KG1 (cell line): Measurements from ENCODE around the gene ZNF160.
"Not testable (repeated sequence)": the region's sequence is repeated elsewhere in the genome, so short reads cannot be mapped to it uniquely, and the experiment has no call there.

Experiments used
- DNase-seq: peaks from one replicate; lab custom pipeline; 2025; lab: John Stamatoyannopoulos, UW

Gene ZNF160

DNA sequence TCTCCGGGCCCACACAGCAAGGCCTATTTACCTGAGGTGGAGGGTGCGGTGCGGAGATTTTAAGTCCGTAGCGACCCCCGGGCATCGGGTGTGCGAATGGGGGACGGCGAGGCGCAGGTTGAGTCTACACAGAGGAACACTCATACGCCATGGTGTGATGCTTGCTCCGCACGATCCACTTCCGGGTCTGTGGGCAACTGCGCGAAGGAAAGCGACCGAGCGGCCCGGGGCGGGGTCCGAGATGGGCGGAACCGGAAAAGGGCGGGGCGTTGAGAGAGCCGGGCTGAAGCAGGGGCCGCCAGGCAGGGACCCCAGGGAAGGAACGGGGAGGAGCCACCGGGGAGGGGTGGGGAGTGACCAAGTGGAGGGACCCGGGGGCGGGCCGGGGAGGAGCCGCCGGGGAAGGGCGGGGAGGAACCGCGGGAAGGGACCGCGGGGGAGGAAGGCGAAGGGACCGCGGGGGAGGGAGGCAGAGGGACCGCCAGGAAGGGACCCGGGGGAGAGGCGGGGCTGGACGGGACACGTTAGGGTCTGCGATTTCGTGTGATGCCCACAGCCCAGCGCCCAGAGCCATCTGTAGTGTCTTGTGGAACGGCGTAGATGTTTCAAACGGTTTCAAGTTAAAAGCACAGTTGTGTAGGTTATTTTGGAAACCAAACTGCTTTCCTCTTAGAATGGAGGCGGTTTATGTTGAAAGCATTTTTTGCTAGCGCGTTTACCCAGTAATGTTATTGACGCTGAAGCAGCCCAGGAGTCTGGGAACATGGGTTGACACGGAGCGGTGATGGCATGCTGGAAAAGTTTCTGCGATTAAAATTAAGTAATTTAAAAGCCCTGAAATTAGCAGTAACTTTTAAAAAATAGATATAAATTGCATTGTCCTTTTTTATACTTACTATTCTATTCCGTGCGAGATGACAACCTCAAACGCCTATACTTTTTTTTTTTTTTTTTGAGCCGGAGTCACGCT, at the start of gene ZNF160:
Gene ZNF160 (minus strand): TSS at position 189 of the 970 bp plus-strand sequence. CDS start 17,146 bp downstream, outside the sequence.
- peak; percentile 97 for DNase-seq

DNA sequence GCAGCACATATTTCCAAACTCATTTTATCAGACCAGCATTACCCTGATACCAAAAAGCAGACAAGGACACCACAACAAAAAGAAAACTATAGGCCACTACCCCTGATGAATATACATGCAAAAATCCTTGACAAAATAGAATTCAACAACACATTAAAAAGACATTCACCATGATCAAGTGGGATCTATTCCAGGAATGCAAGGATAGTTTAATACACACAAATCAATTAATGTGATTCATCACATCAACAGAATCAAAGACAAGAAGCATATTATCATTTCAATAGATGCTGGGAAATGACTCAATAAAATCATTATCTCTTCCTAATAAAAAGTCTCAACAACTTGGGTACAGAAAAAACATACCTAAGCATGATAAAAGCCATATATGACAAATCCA, 44.4 kb upstream of the ZNF160 start:
- no peak for DNase-seq

DNA sequence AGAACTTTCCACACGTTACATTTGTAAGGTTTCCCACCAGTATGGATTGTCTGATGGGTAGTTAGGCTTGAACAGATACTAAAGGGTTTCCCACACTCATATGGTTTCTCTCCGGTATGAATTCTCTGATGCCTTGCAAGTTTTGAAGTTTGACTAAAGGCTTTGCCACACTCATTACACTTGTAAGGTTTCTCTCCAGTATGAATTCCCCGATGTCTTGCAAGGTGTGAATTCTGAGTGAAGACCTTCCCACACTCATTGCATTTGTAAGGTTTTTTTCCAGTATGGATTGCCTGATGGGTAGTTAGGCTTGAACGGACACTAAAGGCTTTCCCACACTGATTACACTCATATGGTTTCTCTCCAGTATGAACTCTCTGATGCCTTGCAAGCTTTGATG, 37.1 kb upstream of the ZNF160 start:
- no peak for DNase-seq

DNA sequence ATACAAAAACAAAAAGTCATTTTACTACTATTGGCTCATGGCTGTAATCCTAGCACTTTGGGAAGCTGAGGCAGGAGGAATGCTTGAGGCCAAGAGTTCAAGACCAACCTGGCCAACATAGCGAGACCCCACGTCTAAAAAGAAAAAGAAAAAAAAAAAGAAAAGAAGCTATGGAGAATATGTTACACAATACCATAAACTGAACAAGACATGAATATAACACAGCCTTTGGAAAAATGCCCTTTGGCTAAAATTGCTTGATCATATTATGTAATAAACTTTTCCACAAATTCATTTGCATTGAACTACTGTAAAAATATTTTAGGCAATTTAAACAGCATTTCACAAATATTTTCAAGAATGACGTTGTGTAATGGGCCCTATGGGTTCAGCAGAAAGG, 33.2 kb upstream of the ZNF160 start:
- no peak for DNase-seq

DNA sequence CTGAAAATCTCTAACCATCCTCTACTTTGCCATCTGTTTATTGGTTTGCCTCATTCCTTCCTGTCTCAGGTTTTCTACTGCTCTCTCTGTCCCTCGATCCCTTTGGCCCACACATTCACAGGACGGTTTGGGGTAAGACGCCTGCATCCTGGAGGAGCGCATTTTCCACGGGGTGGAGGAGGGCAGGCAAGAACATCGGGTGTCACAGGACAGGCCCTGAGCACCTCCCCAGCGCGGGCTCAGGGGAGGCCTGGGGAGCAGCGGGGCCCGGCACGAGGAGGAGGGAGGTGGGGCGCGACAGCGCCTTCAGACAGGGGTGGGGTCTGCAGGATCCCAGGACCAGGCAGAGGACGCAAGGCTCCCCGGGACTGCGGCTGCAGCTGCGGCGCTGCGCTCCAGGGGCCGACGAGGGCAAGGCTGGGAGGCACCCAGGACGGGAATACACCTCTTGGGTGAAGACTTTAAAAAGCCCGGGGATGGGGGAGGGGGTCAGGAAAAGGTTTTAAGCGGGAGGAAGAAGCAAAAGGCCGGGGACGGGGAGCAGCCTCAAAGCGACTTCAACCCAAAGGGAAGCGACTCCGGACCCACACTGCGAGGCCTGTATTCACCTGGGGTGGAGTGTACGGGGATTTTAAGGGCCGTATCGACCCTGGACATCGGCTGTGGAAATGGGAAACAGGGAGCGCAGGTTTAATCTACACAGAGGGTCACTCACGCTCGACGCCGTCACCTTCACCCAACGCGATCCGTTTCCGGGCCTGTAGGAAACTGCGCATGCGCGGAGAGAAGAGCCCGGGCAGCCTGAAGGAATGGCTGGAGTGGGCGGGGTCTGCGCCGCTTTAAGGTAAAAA, 29.1 kb upstream of the ZNF160 start, which contains the start of gene ZNF415:
Gene ZNF415 (minus strand): TSS at position 770 of the 851 bp plus-strand sequence. CDS start 10,234 bp downstream, outside the sequence.
- peak; percentile 11 for DNase-seq

DNA sequence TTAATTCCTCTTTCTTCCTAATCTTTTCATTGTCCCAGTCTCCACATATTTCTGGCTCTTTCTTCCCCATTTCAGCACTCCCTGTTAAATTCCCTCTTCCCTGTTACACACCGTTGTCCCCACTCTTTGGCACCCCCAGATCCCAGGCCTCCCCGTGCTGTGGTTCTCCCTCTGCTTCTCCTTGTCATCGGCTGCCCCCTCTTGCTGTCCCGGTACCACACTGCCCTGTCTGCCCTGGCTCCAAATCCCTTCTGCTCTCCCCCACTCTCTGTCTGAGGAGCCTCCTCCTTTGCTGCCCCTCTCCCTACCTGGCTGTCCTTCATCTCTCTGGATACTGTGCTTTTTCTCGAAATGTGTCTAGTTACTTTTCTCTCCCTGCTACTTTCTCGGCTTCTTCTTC, 28.5 kb upstream of the ZNF160 start:
- DNase-seq, result no peak

DNA sequence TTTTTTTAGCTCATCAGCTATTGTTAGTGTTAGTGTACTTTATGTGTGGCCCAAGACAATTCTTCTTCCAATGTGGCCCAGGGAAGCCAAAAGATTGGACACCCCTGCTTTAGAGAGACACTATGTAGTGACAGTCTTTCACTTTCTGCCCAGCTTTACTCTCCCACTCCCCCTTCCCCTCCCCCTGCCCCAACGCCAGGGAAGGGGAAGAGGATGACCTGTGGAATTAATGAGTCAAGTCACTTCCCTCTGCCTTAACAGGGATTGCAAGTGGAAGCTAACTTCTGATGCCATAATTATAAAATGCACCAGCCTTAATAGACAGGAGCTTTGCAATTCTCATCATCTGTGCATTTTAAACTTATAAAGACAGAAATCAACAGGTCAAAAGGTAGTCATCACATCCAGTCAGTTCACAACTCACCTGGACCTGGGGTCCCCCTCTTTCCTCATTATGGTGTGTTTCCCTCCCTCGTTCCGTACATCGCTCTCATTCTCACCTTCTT, 27.9 kb upstream of the ZNF160 start:
- DNase-seq, result no peak

DNA sequence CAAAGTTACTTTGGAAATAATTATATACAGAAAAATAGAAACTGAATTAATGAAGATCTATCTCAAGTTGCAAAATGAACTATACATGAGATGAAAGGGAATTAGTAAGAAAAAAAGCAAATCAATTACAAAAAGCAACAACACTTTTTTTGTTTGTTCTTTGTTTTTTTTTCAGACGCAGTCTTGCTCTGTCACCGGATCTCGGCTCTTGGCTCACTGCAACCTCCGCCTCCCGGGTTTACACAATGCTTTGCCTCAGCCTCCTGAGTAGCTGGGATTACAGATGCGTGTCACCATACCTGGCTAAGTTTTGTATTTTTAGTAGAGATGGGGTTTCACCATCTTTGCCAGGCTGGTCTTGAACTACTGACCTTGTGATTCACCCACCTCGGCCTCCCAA, 27.3 kb upstream of the ZNF160 start:
- no peak for DNase-seq

DNA sequence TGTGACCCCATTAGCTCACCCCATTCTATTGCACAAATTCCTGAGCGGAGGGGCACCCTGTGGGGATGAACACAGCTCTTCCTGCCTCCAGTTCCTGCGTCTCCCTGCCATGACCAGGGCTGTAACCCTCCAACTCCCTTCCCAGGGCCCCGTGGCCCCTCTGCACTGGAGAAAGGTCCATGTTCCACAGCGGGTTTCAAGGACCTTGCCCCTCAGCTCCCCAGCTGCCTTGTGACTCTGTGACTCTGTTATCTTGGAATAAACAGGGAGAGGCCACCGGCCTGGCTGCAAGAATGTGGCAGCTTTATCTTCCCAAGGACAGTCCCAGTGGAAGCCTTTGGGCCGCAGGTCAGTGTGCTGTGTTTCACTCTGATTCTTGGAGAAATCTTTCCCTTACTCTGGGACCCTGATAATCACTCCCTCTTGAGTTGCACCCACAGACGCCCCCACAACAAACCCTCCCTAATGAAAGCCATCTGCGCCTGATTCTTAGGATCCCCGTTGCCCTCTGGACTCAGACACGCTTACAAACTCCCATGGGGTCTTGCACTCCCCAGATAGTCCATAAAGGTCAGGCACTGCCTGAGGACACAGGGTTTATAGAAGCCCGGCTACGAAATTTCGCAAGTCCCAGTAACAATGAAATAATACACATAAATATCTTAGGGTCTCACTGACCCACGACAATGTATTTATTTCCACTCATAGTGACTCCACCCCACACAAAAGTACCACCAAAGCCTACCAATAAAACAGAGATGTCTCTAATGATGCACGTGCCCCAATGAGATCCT, 23.7 kb upstream of the ZNF160 start:
- not testable (repeated sequence) for DNase-seq

DNA sequence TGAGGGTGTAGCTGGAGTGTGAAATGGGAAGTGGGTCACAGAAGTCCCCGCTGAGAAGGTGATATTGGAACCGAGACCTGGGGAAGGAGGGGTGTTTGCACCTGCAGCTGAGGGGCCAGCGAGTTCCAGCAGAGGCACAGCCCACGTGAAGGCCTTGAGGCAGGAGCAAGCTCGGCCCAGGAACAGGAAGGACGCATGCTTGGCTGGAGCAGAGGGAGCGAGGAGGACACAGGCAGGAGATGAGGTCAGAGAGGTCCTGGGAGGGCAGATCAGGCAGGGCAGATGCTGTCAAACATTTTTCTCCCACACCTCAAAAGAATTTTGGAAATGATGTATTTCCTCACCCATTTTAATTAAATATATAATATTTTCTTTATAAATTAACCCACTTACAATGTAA, 20.2 kb upstream of the ZNF160 start:
- no peak for DNase-seq

DNA sequence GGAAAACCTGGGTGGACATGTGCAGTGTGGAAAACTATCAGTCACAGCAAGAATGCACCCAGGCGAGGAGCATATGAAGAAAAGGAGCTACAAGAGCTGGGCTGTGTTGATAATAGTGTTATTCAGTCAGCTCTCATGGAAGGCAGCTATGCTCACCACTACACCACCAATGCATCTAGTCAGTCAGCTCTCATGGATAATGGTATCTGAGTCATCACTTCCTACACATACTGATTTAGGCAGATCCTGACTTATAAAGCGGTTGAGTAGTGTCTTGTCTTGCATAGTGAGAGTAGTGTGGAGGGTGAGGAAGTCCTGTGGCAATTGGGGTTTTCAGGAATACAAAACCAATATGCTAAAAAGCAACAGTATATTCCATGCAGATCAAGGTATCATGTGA, 9.1 kb upstream of the ZNF160 start:
- no peak for DNase-seq

DNA sequence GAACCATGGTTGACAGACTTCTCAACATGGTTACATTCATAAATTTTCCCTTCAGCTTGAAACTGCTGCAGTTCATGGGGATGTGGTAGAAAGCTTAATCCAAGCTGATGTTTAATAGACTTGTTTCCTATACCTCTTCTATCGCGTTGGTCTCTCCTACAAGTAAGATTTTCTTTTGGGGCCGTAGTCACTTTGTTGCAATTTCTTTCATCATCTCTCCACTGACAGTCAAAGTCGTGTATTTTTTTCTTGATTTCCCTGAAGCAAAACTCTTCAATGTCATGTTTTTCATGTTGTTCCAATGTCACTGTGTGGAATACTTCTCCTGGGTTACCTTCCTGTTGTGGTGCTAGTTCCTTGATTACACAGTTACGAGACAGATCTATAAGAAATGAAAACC, 6.3 kb upstream of the ZNF160 start:
- DNase-seq, result no peak

DNA sequence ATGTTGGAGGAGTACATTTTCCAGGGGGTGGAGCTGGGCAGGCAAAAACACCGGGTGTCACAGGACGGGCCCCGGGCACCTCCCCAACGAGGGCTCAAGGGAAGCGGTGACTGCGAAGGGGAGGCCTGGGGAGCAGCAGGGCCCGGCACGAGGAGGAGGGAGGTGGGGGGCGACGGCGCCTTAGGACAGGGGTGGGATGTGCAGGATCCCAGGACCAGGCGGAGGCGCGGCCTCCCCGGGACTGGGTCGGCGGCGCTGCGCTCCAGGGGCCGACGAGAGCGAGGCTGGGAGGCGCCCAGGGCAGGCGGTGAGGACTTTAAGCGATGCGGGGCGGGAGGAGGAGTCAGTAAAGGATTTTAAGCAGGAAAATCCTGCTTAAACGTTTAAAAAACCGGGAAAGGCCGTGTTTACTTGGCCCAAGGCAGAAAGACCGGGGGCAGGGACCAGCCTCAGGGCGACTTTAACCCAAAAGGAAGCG, 427 bp downstream of the ZNF160 start:
- no peak for DNase-seq

DNA sequence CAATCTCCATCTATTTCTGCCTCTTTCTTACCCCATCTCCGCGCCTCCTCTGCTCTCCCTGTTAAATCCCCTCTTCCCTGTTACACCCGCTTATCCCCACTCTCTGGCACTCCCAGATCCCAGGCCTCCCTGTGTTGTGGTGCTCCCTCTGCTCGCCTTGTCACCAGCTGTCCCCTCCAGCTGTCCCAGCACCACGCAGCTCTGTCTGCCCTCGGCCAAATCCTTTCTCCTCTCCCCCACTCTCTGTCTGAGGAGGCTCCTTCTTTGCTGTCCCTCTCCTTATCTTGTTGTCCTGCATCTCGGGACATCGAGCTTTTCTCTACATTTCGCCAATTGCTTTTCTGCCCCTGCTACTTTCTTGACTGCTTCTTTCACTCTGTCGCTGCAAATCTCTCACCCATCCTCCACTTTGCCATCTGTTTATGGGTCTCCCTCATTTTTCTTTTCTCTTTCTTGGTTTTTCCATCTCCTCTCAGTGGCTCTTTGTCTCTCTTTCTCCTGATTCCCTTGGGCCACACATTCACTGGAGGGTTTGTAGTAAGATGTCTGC, 941 bp downstream of the ZNF160 start:
- no peak for DNase-seq

DNA sequence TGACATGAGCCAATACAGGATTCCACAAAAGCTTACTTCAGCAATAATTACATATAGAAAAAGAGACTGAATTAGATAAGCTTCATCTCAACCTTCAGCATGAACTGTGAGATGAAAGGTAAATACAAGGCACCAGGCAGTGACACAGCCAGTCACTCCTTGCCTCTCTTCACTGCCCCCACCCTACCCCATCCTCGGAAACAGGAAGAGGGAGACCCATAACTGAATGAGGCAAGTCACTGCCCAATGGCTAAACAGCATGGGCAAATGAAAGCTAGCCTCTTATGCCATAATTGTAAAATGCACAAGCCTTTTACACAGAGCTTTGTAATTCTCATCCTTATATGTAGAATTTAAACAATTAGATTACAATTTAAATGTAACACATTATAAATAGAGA, 1.7 kb downstream of the ZNF160 start:
- DNase-seq, result no peak

DNA sequence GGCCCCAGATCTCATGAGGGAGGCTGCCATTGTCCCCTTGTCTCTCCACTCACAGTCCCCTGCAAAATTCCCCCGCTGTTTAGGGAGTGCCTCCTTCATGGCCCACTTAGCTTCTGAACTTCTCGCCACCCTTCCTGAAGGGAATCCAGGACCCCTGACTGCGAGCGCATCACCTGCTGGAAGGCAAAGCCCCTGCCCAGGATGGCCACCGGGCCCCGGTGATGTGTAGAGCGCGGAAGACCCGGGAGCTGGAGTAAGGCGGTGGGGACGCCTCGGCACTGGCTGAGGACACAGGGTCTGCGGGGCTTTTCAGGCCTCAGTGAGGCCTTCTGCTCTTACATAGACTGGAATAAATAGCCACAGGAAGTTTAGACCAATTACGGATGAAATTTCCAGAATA, 4.7 kb downstream of the ZNF160 start:
- not testable (repeated sequence) for DNase-seq

DNA sequence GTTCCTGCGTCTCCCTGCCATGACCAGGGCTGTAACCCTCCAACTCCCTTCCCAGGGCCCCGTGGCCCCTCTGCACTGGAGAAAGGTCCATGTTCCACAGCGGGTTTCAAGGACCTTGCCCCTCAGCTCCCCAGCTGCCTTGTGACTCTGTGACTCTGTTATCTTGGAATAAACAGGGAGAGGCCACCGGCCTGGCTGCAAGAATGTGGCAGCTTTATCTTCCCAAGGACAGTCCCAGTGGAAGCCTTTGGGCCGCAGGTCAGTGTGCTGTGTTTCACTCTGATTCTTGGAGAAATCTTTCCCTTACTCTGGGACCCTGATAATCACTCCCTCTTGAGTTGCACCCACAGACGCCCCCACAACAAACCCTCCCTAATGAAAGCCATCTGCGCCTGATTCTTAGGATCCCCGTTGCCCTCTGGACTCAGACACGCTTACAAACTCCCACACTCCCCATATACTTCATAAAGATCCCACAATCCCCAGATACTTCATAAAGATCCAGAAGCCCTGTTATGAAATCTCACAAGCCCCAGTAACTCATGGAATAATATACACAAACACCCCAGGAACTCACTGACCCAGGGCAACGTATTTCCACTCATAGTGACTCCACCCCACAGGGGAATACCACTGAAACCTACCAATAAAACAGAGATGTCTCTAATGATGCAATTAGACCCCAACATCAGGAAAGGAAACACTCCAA, 6.1 kb downstream of the ZNF160 start:
- DNase-seq, result not testable (repeated sequence)

DNA sequence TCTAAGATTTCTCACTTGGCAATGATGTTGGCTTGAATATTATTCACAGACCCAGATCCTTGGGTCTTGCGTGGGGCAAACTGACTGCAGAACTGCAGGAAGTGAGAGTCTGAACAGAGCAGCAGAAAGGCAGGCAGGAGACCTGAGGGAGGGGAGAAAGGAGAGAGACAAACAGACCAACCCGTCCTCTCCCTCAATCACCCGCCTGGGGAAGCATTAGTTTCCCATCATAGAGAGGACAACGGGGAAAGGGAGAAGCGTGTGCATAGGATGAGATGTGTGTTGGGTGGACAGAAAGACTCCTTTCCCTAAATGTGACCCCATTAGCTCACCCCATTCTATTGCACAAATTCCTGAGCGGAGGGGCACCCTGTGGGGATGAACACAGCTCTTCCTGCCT, 6.6 kb downstream of the ZNF160 start:
- not testable (repeated sequence) for DNase-seq

DNA sequence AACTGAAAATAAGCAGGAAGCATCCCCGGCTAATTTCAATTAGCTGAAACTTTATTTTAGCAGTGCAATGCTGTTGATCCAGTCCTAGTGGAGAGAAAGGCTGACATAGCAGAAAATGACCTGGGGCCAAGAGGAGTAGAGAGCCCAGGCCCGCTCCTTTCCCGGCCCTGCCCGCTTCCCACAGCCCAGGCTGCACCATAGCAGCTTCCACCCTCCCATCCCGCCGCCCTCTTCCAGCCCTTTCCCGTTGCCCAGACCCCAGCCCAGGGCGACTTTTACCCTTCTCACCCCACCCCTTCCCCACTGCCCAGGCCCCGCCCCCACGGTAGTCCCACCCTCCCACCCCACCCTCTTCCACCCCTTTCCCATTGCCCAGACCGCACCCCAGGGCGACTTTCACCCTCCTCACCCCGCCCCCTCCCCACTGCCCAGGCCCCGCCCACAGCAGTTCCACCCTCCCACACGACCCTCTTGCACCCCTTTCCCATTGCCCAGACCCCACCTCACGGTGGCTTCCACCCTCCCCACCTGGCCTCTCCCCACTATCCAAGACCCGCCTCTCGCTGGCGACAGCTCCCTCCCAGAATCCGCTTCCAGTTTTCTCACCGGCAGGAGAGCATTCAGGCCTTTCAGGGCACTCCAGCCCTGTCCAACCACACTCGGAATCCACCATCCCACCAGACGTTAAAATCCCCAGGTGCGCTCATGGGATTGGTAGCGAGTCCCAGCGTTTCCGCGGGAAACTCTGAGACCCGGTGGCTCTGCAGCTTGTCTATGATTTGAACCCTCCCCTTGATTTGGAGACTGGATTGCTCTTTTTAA, 8.3 kb downstream of the ZNF160 start:
- no peak for DNase-seq

DNA sequence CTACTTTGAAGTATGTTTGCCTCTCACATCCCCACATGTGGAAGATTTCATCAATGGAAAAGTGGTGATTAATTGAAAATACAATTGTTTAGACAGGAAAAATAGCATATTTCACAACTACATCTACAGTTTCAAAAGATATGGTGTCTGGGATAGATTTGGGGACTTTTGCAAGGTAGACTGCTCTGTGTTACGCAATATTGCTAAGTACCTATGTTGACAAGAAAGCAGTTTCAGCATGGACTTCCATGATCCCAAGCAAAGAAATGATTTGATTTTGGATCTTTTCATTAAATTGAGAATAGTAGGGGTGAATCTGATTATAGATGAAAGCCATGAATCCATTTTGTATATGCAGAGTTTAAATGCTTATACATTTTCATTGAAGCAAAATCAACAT, 10.5 kb downstream of the ZNF160 start:
- no peak for DNase-seq
